HG03457 (cell line): ENCODE measurements around the gene ACTN4.

Source experiments
- ATAC-seq: cut with Tn5 transposase; IDR thresholded peaks from one replicate; pipeline ENCODE4 v1.9.1; 2021; ENCODE audit warnings: moderate number of reproducible peaks; ENCODE audit not compliant: unreplicated experiment

The ACTN4 gene

DNA sequence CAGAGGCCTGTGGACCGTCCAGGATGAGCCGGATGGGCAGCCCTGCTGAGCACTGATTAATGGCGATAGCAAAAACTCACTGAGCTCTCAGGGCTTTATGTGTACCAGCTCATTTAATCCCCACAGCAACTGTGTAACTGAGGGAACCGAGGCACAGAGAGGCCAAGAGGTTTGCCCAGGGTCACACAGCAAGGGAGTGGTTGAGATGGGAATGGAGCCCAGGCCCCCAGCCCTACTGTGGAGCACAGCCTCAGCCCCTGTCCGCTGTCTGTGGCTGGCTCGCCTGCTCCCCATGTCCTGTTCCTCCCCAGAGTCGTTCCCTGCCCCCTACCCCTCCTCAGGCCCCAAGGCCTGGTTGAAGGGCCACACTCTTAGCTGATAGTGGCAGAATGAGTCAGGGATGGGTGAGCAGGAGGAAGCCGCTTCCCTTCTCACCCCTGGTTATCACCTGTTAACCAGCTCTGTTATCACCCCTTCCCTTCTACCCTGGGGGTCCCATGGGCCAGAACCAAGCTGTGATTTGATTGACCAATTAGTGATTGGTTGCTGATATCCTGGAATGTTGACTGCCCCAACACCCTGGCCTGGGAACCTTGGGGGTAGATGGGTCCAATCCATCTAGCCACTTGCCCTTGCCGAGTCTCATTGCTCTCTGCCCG, 75.6 kb downstream of the ACTN4 start:
- ATAC-seq, result no peak

- ATAC-seq, result no peak
These were observed 76.1 kb downstream of the ACTN4 start for GRCh38 chr19:38723606-38723965.

DNA sequence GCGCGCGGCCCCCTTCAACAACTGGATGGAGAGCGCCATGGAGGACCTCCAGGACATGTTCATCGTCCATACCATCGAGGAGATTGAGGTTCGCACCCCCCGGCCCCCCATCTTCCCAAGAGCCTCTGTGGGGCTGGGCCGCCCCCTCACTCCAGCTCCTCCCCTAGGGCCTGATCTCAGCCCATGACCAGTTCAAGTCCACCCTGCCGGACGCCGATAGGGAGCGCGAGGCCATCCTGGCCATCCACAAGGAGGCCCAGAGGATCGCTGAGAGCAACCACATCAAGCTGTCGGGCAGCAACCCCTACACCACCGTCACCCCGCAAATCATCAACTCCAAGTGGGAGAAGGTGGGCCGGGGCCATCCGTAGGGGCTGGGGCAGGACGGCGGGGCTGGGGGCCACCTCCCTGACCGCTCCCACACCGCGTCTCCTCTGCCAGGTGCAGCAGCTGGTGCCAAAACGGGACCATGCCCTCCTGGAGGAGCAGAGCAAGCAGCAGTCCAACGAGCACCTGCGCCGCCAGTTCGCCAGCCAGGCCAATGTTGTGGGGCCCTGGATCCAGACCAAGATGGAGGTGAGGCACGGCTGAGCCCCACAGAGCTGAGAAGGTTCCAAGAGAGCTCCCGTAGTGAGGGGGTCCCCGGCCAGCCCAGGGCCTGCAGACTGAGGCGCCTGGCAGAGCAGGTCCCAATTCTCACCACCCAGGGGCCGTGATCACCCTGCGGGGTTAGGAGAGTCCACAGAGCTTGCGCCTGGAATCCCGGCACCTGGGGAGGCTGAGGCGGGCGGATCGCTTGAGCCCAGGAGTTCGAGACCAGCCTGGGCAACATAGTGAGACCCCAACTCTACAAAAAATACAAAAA, 76.8 kb downstream of the ACTN4 start:
- no peak for ATAC-seq

- no peak for ATAC-seq
These were observed 78.2 kb downstream of the ACTN4 start for GRCh38 chr19:38725469-38726283.

- no peak for ATAC-seq
These were observed 78.8 kb downstream of the ACTN4 start for GRCh38 chr19:38726284-38726673.

DNA sequence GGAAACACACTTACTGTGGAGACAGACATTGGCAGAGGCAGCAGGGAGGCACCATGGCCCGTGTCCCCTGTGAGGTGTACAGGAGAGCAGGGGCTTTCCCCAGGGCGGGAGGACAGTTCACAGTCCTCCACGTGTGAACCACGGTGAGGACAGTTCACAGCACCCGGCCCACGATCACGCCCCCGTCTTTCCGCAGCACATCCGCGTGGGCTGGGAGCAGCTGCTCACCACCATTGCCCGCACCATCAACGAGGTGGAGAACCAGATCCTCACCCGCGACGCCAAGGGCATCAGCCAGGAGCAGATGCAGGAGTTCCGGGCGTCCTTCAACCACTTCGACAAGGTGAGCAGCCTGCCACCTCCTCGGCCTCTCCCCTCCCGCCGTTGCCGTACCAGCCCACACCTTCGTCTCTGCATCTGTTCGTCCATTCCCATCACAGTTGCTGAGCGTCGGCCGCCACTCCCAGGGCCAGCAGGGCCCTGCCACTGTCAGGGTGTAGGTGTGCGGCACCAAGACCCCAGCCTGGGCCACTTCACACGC, 79.4 kb downstream of the ACTN4 start:
- ATAC-seq, result no peak

DNA sequence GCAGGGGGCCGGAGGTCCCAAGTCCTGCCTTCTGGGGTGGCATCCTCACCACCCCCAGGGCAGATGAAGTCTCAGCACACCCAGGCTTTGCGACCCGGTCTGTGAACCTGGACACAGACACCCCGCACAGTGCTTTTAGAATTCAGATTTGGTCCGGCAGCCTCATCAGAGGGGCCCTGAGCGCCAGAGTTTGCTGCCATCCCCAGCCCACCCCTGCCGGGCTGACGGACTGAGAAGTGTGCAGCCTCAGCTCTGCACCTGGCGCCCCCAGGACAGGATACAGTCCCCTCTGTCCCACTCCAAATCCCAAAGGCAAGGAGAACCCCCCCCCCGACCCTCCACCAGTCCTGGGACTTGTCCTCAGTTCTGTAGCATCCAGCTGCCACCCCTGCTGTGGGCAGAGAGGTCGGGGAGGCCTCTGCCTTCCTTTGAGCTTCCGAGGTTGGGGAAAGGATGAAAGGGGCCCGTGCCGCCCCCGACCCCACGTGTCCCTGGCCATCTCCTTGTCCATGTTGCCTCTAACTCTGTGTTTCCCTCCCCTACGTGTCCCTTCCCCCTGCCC, 79.9 kb downstream of the ACTN4 start:
- no peak for ATAC-seq

DNA sequence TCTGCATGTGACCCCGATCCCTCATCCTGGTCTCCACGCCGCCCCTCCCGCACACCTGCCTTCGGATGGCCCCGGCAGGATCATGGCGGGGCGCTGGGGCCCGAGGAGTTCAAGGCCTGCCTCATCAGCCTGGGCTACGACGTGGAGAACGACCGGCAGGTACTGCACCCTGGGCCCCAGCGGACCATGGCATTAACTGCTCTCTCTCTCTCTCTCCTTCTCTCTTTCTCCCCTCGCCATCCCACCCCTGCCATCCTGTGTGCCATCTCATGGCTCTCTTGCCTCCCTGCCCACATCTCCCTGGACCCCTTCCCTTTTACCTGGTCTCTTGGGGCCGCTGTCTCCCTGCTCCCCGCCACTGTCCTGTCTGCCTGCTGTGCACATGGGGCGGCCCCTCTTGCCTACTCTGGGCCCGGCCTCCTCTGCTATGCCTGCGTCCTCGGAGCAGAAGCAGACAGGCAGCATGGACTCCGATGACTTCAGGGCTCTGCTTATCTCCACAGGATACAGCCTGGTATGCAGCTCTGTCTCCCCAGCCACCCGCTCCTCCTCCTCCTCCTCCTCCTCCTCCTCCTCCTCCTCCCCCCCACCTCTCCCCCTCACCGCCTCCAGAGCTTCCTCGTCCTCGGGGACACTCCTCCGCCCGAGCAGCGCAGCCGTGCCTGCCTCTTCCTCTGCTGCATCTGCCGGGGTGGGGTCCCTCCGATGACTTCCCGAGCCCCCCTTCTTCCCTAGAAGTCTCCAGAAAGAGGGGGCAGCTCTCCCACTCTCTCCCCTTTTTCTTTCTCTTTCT, 80.6 kb downstream of the ACTN4 start:
- no peak for ATAC-seq

DNA sequence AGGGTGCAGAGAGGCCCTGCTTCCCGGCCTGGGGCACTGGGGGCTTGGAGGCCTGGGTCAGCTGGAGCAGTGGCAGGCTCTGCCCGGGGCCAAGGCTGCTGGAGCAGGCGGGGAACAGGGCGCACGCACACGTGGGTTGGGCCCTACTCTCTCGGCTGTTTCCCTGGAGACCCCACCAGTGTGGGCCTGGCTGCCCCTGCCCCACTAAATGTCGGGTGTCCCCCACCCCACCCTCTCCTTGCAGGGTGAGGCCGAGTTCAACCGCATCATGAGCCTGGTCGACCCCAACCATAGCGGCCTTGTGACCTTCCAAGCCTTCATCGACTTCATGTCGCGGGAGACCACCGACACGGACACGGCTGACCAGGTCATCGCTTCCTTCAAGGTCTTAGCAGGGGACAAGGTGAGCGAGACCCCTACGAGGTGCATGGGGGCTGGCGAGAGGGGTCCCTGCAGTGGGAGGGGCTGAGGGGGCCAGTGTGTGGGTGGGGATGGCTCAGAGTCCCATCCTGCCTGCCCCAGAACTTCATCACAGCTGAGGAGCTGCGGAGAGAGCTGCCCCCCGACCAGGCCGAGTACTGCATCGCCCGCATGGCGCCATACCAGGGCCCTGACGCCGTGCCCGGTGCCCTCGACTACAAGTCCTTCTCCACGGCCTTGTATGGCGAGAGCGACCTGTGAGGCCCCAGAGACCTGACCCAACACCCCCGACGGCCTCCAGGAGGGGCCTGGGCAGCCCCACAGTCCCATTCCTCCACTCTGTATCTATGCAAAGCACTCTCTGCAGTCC, 81.5 kb downstream of the ACTN4 start:
- no peak for ATAC-seq

DNA sequence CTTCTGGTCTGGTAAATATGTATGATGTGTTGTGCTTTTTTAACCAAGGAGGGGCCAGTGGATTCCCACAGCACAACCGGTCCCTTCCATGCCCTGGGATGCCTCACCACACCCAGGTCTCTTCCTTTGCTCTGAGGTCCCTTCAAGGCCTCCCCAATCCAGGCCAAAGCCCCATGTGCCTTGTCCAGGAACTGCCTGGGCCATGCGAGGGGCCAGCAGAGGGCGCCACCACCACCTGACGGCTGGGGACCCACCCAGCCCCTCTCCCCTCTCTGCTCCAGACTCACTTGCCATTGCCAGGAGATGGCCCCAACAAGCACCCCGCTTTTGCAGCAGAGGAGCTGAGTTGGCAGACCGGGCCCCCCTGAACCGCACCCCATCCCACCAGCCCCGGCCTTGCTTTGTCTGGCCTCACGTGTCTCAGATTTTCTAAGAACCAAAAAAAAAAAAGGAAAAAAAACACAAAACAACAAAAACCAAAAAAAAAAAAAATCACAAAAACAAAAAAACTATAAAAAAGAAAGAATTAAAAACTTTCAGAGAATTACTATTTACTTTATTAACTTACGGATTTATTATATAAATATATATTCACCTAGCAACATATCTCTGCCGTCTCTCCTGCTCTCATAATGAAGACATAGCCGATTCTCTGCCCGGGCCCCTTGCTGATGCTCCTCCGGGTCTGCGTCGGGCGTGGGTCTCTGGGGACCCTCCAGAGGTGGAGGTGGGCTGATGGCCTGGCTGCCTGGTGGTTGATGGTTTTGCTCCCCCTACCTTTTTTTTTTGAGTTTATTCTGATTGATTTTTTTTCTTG, 82.4 kb downstream of the ACTN4 start:
- no peak for ATAC-seq

GRCh38 chr19:38730470-38730730, 83.0 kb downstream of the ACTN4 start:
- ATAC-seq, result no peak

- ATAC-seq, result no peak
These were observed 83.5 kb downstream of the ACTN4 start for GRCh38 chr19:38730731-38731589.

DNA sequence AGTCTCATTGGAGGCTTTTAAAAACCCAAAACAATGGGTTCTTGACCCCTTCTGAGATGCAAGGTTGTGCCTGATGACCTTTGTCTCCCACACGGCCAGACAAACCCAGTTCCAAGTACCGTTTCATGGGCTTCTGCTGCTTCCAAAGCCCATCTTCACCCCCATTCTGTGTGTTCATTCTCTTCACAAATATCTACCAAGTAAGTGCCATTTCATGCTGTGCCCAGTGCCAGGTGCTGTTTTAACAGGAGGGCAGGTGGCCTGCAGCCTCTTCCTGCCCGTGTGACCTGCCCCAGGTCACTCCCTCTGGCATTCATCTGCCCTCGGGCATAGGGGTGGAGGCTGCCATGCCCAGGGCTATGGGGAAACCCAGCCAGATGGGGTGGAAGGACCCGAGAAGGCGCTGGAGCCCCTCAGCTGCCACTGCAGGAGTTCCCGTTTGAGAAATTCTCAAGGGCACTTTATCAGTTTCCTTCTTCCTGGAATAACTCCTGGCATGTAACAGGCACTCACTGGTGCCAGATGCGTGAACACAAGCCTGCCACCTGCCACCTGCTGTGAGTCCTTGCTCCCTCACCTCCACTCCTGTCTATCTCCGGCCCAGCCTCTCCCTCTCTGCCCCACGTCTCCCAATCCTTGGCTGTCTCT, 84.3 kb downstream of the ACTN4 start:
- no peak for ATAC-seq

DNA sequence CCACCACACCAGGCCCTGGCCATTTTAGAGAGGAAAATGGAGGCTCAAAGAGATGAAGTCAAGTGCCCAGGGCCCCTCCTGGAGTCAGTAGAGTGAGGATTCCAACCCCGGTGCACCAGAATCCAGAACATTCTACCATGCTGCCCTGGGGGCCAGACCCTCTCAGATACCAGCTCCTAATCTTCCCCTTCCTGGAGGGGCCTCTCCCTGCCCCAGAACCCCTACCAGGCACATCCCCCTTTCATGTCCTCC, 85.7 kb downstream of the ACTN4 start:
- ATAC-seq, result no peak

DNA sequence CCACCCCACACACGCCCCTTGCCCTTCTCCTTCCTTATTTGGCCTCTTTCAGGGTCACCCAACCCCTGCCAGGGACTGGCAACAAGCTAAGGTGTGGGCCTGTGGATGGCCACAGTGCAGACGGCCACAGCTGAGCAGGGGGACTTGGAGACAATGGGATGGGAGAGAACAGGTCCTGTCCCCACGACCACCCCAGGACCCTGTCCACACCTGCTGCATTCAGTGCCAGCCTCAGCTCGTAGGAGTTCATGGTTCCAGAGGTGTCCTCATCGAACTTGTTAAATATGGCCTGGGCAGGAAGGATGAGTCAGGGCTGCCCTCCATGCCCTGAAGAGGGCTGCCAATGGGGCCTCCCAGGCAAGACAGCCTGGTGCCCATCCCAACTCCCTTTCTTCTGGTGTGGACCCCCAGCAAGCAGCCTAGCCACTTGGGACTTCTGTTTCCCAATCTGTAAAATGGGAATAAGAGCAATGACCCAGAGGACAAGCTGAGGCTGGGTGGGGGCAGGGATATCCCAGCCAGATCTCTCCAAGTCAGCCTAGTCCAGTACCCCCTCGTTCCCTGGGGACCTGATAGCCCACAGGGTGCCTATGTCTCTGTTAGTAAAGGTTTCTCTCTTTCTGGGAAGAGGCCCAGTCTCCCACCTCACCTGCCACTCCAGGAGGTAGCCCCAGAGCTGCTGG, 86.2 kb downstream of the ACTN4 start:
- no peak for ATAC-seq

- no peak for ATAC-seq
These were observed 86.7 kb downstream of the ACTN4 start for GRCh38 chr19:38734176-38734425.

- no peak for ATAC-seq
These were observed 87.2 kb downstream of the ACTN4 start for GRCh38 chr19:38734426-38735256.
